SH-SY5Y (cell line): ENCODE measurements around the gene DCHS2.

Experiments used
- GATA2 ChIP-seq: IDR thresholded peaks from 2 replicates; pipeline ENCODE4 v1.6.1; 2011; ENCODE audit warnings: mild to moderate bottlenecking, low read depth, low read length
- GATA3 ChIP-seq: IDR thresholded peaks from 2 replicates; pipeline ENCODE4 v1.6.1; 2011; ENCODE audit warnings: low read depth, mild to moderate bottlenecking, low read length, moderate library complexity

Gene DCHS2

DNA sequence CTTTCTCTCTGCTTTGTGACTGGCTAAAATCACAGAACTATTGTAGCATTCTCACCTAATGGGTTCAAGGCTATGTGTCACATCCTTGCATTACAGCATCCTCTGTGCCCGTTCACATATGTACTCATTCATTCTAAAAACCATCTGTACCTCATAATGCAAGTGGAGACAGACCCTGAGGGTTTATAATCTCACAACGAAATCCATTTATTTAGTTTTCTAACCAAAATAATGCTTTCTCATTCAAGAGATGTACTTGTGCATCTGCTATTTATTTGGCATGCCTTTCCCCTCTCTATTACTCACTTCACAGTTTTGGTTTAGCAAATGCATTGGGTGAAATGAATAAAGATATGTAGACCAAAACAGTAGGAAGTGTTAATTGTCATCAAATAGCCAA lies 261.5 kb downstream of the DCHS2 start:
- TF ChIP-seq GATA2 (no peak), GATA3 (no peak)

DNA sequence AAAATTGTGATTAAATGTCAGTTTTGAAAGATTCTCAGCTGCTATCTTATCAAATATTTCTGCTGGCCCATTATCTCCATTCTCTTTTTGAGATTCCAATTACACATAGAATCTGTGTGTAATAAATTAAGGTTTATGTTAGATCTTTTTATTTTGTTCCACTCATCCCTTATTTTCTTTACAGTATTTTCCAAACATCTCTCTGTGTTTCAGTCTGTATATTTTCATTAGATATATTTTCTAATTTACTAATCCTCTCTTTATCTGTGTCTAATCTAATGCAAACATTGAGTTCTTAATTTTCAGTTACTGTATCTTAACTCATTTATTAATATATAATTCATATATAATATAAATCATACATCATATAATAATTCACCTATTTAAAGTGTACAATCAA lies 268.7 kb downstream of the DCHS2 start:
- TF ChIP-seq GATA3, result no peak
- TF ChIP-seq GATA2, result no peak

DNA sequence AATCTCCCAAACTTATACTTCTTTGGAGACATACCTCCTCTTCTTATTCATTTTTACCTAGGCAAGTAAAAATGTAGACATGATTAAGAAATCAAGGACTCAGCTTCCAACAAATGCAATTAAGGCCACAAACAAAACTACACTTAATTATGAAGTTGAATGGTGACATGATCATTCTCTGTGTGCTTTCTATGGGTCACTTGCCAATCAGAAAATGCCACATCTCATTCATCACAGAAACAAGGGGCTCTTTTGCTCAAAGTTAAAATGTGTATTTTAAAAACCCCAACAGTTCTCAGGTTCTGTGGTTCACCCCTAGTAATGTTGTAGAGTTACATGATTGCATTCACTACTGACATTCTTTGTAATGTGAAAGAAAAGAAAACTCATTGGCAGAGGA lies 273.5 kb downstream of the DCHS2 start:
- TF ChIP-seq GATA3, result no peak
- TF ChIP-seq GATA2, result no peak

DNA sequence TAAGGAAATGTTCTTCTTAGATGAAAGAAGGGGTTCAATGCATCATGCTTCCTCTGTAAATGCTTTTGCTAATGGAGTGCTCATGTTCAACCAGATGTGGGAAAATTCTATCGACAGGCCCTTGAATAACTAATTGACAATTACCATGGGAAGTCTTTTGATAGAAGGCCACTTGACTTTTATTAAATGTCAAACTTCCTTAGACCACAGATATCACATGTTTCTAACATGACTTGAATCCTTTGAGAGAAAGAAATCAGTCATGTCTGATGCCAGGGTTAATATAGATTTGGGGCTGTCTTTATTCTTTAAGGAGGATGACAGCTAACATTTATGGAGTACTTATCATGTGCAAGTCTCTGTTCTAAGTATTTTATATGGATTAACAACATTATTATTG lies 280.1 kb downstream of the DCHS2 start:
- TF ChIP-seq GATA2 (no peak), GATA3 (no peak)

DNA sequence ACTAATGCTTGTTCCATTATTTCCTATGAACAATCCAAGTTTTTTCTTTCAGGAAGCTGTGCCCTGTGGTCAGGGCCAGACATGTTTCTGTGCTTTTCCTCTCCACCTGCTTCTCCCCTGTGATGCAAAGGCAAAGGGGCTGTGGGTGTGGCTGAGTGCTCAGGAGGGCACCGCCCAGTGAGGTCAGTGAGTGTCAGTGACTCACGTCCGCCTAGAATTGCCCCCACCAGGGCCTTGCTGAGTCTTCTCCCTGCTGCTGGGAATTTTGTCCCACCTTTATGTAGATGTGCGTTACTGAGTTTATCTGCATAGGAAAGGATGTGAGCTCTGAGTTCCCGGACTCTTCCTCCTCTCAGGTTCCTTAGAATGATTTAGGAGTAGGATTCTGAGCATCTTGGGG lies 283.2 kb downstream of the DCHS2 start:
- no peak for TF ChIP-seq GATA3
- TF ChIP-seq GATA2, result no peak

DNA sequence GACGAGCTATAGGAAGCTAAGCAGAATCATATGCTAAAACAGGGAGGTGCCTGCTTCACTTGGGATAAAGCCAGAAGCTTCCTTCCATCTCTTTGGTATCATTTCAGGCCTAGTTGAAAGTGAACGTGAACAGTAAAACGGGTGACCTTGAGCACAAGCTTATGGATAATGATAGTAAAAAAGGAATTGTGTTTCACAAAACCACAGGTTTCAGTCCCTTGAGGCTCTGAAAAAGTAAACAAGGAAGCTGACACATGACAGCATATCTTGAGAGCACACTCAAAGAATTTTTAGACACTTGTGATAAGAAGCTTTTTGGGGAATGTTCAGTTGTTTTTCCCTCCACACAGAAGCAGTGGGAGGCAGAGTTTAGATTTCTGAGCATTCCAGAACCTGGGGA lies 286.1 kb downstream of the DCHS2 start:
- TF ChIP-seq GATA3 (no peak), GATA2 (no peak)

DNA sequence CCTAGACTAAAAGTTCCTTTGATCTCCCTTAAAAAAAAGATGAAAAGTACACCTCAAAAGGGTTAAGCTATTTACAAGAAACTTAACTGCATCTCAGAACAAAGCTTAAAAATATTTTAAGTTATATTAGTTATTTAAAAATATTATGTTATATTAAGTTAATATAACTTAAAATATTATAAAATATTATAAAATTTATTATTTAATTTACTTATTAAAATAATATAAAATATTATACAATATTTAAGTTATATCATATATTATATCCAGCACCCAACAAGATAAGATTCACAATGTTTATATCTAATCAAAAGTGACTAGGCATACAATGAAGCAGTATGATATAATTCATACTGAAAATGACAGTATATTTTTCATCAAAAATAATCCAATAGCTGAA lies 296.9 kb downstream of the DCHS2 start:
- TF ChIP-seq GATA2 (no peak), GATA3 (no peak)

DNA sequence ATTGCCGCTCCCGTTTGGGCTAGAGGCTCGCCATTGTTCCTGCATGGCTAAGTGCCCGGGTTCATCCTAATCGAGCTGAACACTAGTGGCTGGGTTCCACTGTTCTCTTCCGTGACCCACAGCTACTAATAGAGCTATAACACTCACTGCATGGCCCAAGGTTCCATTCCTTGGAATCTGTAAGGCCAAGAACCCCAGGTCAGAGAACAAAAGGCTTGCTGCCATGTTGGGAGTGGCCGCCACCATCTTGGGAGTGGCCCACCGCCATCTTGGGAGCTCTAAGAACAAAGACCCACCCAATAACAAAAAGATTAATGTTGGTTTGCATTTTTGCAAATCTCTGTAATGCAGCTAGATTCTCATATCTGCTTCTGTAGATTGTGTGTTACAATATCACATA lies 299.0 kb downstream of the DCHS2 start:
- no peak for TF ChIP-seq GATA2
- TF ChIP-seq GATA3, result no peak

DNA sequence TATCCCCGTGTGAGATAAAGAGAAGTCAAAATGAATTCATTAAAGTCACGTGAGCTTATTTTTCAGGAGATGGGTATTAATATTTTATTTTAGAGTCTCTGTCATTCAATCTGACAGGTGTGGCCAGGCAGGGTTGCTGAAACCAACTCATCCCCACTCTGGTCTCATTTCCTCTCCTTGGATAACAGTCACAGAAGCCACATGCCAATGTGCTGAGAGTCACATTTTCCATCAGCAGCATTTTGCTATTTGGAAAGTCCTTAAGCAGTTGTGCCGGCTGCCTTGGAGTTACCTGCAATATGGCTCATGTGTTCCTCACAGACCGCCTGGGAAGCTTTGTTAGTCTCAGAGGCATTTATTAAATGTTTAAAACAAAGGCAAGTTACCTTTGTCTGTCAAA lies 302.3 kb downstream of the DCHS2 start:
- TF ChIP-seq GATA2, result no peak
- TF ChIP-seq GATA3, result no peak

DNA sequence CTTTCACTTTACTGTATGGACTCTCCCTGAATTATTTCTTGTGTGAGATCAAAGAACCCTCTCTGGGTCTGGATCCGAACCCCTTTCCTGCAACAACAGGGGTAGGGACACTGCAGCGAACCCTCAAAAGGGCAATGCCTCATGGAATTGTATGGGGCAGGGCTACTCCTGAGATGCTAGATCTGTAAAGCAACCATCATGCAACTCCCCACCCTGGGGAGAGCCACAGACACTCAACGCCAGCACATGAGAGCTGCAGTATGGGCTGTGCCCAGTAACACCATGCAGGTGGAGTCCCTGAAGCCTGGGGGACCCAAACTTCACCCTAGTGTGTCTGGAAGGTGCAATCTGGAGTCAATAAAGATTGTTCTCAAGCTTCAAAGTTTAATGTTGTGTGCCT lies 304.7 kb downstream of the DCHS2 start:
- TF ChIP-seq GATA2 (no peak), GATA3 (no peak)

DNA sequence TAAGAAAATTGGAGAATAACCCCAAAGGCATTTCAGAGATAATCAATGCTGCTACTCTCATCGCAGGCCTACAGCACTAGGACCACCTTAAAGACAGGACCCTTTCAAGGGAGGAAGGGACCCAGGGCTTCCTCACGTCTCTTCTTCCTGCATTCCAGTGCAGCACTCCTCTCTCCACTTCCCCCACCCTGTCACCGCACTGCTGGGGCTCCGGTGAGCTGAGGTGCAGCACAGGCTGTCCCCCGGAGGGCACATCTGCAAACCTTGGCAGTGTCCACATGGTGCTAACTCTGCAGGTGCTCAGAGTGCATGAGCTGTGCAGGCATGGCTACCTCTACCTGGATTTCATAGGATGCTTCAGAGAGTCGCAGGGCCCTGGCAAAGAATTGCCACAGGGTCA lies 305.6 kb downstream of the DCHS2 start:
- TF ChIP-seq GATA2 (no peak), GATA3 (no peak)

DNA sequence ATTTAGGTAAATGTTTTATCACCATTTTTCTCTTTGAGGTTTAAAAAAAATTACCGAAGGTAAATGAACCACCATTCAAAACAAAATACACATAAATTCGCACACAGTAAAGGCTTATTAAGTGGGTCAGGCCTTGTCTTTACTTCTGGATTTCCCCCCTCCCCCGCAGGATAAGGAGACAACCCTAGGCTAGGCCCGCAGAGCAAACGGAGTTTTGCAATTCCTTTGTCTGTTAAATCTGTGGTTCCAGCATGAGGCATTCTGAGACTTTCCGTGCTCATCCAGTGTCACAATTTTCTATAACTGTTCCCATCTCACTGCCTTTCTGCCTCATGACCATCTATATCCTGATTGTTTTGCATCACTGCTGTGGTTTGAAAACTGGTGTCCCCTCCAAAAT lies 307.4 kb downstream of the DCHS2 start:
- TF ChIP-seq GATA3, result no peak
- no peak for TF ChIP-seq GATA2

DNA sequence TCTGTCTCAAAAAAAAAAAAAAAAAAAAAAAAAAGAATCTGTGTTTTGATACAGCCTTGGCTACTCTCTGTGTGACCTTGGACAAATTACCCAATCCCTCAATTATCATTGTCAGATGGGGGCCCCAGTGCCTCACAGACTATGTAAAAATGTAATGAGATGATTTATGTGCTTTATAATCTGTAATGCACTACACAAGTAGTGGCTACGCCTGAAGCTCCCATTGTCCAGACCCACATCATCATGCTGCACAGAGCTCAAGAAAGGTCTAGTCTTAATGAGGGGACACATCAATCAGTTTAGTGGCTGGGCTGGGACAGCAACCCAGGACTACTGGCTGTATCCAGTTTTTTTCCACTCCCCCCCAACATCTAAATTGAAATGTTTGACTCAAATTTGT lies 308.3 kb downstream of the DCHS2 start:
- TF ChIP-seq GATA2 (no peak), GATA3 (no peak)
